Heart left ventricle (tissue), 13 donors: ENCODE data around the gene PTBP2.

Experiments used
- POLR2A ChIP-seq, 2 donors: fragments of 450-650 bp; IDR thresholded peaks; one replicate each; pipeline ENCODE4 v1.6.1; 2017; ENCODE audit warnings: antibody characterized with exemption in 2 of 2, mild to moderate bottlenecking in 2 of 2, moderate library complexity in 2 of 2
- TF ChIP-seq, protein P1 (sequence below), 12 donors: fragments of 200-600 bp; sonication (generic) in 4 of 12; IDR thresholded peaks; one replicate each; pipeline versions ENCODE4 v1.5.0 to v1.8.0; 2018 to 2022; ENCODE audit warnings: antibody characterized with exemption in 12 of 12, mild to moderate bottlenecking in 5 of 12
- donor health status: ischemic (EF 13 %, LVEDD 7.1; RV severe dilation, severe dysfunction).
- donor health status: DM: no; HTN: yes; CAD: no.
- donor health status: DM: no; HTN: no; CAD: no.
- donor health status: ischemic (EF 25% LVEDD 6.9; RV normal size, moderate dysfunction).
- donor health status: ischemic (EF 25% LVEDD 5.7; RV mildly dilated, moderate dysfunction).
- donor health status: ischemic (EF 35%, LVEDD 5.7; RV mildly dilated, moderate dysfunction).
- donor health status: nonischemic (EF 11% LVEDD 7.7; RV severe dilation, severe dysfunction).
- donor health status: DM: yes; HTN: yes; CAD: no.
- donor health status: PGD.
- donor health status: ischemic (EF 29% LVEDD 5.4; RV normal size, mild dysfunction).
- donor health status: nonischemic (EF 23%, LVEDD 6.1; RV moderate dilation, normal function).

- no peak for TF ChIP-seq POLR2A (IDR thresholded peaks at IDR 0.05)
- TF ChIP-seq, protein P1, sequence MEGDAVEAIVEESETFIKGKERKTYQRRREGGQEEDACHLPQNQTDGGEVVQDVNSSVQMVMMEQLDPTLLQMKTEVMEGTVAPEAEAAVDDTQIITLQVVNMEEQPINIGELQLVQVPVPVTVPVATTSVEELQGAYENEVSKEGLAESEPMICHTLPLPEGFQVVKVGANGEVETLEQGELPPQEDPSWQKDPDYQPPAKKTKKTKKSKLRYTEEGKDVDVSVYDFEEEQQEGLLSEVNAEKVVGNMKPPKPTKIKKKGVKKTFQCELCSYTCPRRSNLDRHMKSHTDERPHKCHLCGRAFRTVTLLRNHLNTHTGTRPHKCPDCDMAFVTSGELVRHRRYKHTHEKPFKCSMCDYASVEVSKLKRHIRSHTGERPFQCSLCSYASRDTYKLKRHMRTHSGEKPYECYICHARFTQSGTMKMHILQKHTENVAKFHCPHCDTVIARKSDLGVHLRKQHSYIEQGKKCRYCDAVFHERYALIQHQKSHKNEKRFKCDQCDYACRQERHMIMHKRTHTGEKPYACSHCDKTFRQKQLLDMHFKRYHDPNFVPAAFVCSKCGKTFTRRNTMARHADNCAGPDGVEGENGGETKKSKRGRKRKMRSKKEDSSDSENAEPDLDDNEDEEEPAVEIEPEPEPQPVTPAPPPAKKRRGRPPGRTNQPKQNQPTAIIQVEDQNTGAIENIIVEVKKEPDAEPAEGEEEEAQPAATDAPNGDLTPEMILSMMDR (IDR thresholded peaks at IDR 0.05) = no peak
Observed at GRCh38 chr1:96730574-96731298, 9.2 kb downstream of the PTBP2 start.
